WTC11 (cell line): ENCODE data around the gene TRIOBP. TPM values are rescaled to one million over a fixed set of nuclear protein-coding genes. Genes with fewer than 3 reads are reported as not detected.

Experiments used
- ATAC-seq: fragments of 200-7000 bp; cut with Tn5 transposase; 2 replicates; pipeline ENCODE4 v1.10.0; 2021; ENCODE audit warnings: mild to moderate bottlenecking, moderate library complexity
- CTCF ChIA-PET: fragments of 300-600 bp; sonication (Branson Sonifier 250); formaldehyde crosslinking; loops from one replicate; lab custom pipeline; 2021; ENCODE audit warnings: antibody characterized with exemption; lab: Charles Lee
- POLR2A ChIA-PET: fragments of 350-600 bp; sonication (Branson Sonifier 250); formaldehyde crosslinking; loops from one replicate; lab custom pipeline; 2021; ENCODE audit warnings: antibody characterized with exemption; lab: Charles Lee
- DNase-seq: peaks from one replicate; pipeline ENCODE4 v3.0.0; 2021; ENCODE audit warnings: low spot score
- H3K27ac Mint-ChIP-seq: 2 replicates; pipeline ENCODE4 v1.8.0; 2021; ENCODE audit warnings: mixed read lengths
- H3K27me3 Mint-ChIP-seq: 2 replicates; pipeline ENCODE4 v1.8.0; 2021; ENCODE audit warnings: low read depth, mild to moderate bottlenecking, moderate library complexity, mixed read lengths
- H3K36me3 Mint-ChIP-seq: 2 replicates; pipeline ENCODE4 v1.8.0; 2021; ENCODE audit warnings: mixed read lengths
- H3K4me1 Mint-ChIP-seq: 2 replicates; pipeline ENCODE4 v1.8.0; 2022; ENCODE audit warnings: mixed read lengths
- H3K4me3 Mint-ChIP-seq: 2 replicates; pipeline ENCODE4 v1.8.0; 2021; ENCODE audit warnings: mild to moderate bottlenecking, moderate library complexity, mixed read lengths
- H3K9me3 Mint-ChIP-seq: 2 replicates; pipeline ENCODE4 v1.8.0; 2021; ENCODE audit warnings: mixed read lengths
- AR ChIP-seq: fragments of 250-450 bp; sonication (Bioruptor Pico); IDR thresholded peaks from 2 replicates; pipeline ENCODE4 v1.9.0; 2021; ENCODE audit warnings: mild to moderate bottlenecking
- ATF3 ChIP-seq: sonication (generic); formaldehyde crosslinking; conservative IDR thresholded peaks from 2 replicates; pipeline ENCODE4 v1.8.1; 2022; ENCODE audit warnings: mild to moderate bottlenecking, missing genetic modification reagents
- CBFB ChIP-seq: sonication (generic); formaldehyde crosslinking; IDR thresholded peaks from 2 replicates; pipeline ENCODE4 v1.8.1; 2022; ENCODE audit warnings: mild to moderate bottlenecking, low read depth, missing genetic modification reagents
- CREM ChIP-seq: sonication (generic); formaldehyde crosslinking; IDR thresholded peaks from 2 replicates; pipeline ENCODE4 v1.8.1; 2022; ENCODE audit warnings: mild to moderate bottlenecking, missing genetic modification reagents, moderate library complexity
- E2F5 ChIP-seq: sonication (generic); formaldehyde crosslinking; IDR thresholded peaks from 2 replicates; pipeline ENCODE4 v1.8.1; 2022; ENCODE audit warnings: mild to moderate bottlenecking, moderate library complexity, missing genetic modification reagents
- FOXP1 ChIP-seq: sonication (generic); formaldehyde crosslinking; IDR thresholded peaks from 2 replicates; pipeline ENCODE4 v1.8.0; 2022; ENCODE audit warnings: missing genetic modification reagents, mild to moderate bottlenecking, moderate library complexity, borderline replicate concordance
- FOXP4 ChIP-seq: sonication (generic); formaldehyde crosslinking; IDR thresholded peaks from 2 replicates; pipeline ENCODE4 v1.8.0; 2022; ENCODE audit warnings: mild to moderate bottlenecking, missing genetic modification reagents
- IRF2 ChIP-seq: sonication (generic); formaldehyde crosslinking; IDR thresholded peaks from 2 replicates; pipeline ENCODE4 v1.8.0; 2022; ENCODE audit warnings: low read depth, missing genetic modification reagents, borderline replicate concordance
- JUN ChIP-seq: sonication (generic); formaldehyde crosslinking; IDR thresholded peaks from 2 replicates; pipeline ENCODE4 v1.8.0; 2023; ENCODE audit warnings: mild to moderate bottlenecking, missing genetic modification reagents
- NFATC4 ChIP-seq: fragments of 250-450 bp; sonication (Bioruptor Pico); IDR thresholded peaks from 2 replicates; pipeline ENCODE4 v1.9.0; 2021; ENCODE audit warnings: mild to moderate bottlenecking
- RORB ChIP-seq: fragments of 250-450 bp; sonication (Bioruptor Pico); IDR thresholded peaks from 2 replicates; pipeline ENCODE4 v1.9.0; 2021; ENCODE audit warnings: mild to moderate bottlenecking
- SMAD4 ChIP-seq: sonication (generic); formaldehyde crosslinking; IDR thresholded peaks from 2 replicates; pipeline ENCODE4 v1.8.0; 2022; ENCODE audit warnings: mild to moderate bottlenecking, missing genetic modification reagents
- TCF7 ChIP-seq: sonication (generic); formaldehyde crosslinking; IDR thresholded peaks from 2 replicates; pipeline ENCODE4 v1.8.0; 2022; ENCODE audit warnings: mild to moderate bottlenecking, low read depth, missing genetic modification reagents, moderate library complexity
- ZNF532 ChIP-seq: fragments of 250-450 bp; sonication (Bioruptor Pico); IDR thresholded peaks from 2 replicates; pipeline ENCODE4 v1.9.0; 2021; ENCODE audit warnings: mild to moderate bottlenecking, borderline replicate concordance
- ZNF671 ChIP-seq: fragments of 250-450 bp; sonication (Bioruptor Pico); IDR thresholded peaks from 2 replicates; pipeline ENCODE4 v1.8.0; 2021; ENCODE audit warnings: mild to moderate bottlenecking
- ZSCAN18 ChIP-seq: fragments of 250-450 bp; sonication (Bioruptor Pico); IDR thresholded peaks from 2 replicates; pipeline ENCODE4 v2.1.2; 2022; ENCODE audit warnings: mild to moderate bottlenecking, moderate library complexity
- total RNA-seq: library from RNA; stranded (reverse); gene quantifications from 3 replicates; pipeline ENCODE4 v1.2.3, GENCODE V29; 2021
- TF ChIP-seq, protein P1 (sequence below): sonication (generic); formaldehyde crosslinking; IDR thresholded peaks from 2 replicates; pipeline ENCODE4 v1.8.1; 2023; ENCODE audit warnings: mild to moderate bottlenecking, missing genetic modification reagents, moderate library complexity

Gene TRIOBP
- total RNA-seq, 1 experiment from 2014 or later: 54.0 TPM

- POLR2A ChIA-PET: no interaction called here
- Mint-ChIP-seq H3K4me1 (peaks cover 12% of the 10 kb centered on the region), H3K27me3 (peaks cover 14% of the 10 kb centered on the region), H3K27ac (no peak overlapping the region), H3K4me3 (no peak overlapping the region), H3K9me3 (no peaks in the 10 kb centered on the region), H3K36me3 (peaks cover 22% of the 10 kb centered on the region; the same call in 1 of the 2 replicates)
- CTCF ChIA-PET: interaction anchor here (0.8 to 1.8 kb wide), 5 partner anchors 15 to 160 kb away, joined by 3 to 8 read pairs (median 3); no protein-coding TSS in a partner anchor
- TF ChIP-seq TCF7 (CRISPR knock-in tag) (no peak), NFATC4 (CRISPR knock-in tag) (no peak), ZNF532 (CRISPR knock-in tag) (no peak), IRF2 (CRISPR knock-in tag) (no peak), CREM (CRISPR knock-in tag) (no peak), ATF3 (CRISPR knock-in tag) (no peak), FOXP1 (CRISPR knock-in tag) (no peak), JUN (CRISPR knock-in tag) (no peak), RORB (CRISPR knock-in tag) (no peak), CBFB (CRISPR knock-in tag) (no peak), ZSCAN18 (CRISPR knock-in tag) (no peak), E2F5 (CRISPR knock-in tag) (no peak), ZNF671 (CRISPR knock-in tag) (no peak), FOXP4 (CRISPR knock-in tag) (no peak), SMAD4 (CRISPR knock-in tag) (no peak), AR (no peak)
- TF ChIP-seq, protein P1, sequence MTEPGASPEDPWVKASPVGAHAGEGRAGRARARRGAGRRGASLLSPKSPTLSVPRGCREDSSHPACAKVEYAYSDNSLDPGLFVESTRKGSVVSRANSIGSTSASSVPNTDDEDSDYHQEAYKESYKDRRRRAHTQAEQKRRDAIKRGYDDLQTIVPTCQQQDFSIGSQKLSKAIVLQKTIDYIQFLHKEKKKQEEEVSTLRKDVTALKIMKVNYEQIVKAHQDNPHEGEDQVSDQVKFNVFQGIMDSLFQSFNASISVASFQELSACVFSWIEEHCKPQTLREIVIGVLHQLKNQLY (CRISPR knock-in tag): no peak
- DNase-seq: no peak
- no peak for ATAC-seq
Observed at GRCh38 chr22:37752189-37753087, 55.6 kb downstream of the TRIOBP start.
